GM19397 (cell line): Measurements from ENCODE around the gene SOX6.

Experiments used
- ATAC-seq: cut with Tn5 transposase; IDR thresholded peaks from one replicate; pipeline ENCODE4 v1.9.1; 2021; ENCODE audit warnings: mild to moderate bottlenecking, moderate library complexity; ENCODE audit not compliant: unreplicated experiment

The SOX6 gene

DNA sequence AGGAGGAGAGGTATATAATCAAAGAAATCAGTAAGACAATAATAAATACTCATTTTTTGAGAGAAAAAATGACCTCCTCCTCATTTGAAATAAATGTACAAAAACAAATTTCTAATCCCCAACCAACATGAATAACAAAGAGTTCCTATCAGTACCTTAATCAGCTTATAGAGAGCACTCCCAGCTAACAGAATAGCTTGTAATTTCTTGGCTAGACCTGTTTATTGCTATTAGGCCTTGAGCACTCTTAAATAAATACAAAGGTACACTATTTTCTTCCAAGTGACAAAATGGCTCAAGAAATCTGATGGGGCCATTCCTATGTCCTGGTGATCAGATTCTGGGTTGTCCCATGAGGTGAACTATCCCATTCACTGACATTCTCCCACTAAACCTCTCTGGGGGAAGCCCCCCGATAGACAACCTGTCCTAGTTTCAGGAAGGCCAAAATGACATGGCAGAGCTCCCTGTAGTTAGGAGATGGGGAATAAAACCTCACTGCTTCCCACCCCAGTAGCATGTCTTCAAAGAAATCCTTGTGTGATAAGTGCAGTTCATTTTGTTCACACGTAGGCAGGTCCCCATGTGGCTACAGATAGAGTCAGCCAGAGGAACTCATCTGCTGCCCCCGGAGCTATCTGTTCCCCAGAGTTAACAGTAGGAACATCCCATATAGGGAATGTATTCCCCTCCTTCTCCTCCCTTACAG lies 385.7 kb downstream of the SOX6 start:
- ATAC-seq, result no peak

- ATAC-seq, result no peak
Measured at GRCh38 chr11:15969701-15970329, 386.5 kb downstream of the SOX6 start.

- peak; percentile 73 for ATAC-seq
Measured at GRCh38 chr11:15969281-15969680, 387.1 kb downstream of the SOX6 start.

GRCh38 chr11:15968461-15969130 lies 387.8 kb downstream of the SOX6 start:
- ATAC-seq, result no peak

DNA sequence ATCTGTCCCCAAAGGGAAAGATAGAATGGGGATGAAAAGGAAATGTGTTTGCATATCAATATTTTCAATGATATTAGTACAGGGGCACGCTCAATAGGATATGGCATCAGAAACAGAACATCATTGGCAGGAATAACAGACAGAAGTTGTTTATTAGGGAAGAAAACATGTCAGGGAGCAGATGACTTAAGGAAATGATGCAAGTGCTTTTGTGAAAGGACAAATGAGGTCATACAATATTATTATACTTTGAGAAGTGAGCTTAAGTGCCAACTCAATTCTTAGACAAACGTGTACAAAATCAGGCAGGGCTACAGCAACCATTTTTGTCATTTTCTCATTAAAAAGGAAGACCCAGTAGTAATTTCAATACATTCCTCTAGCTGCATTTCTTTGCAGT lies 388.4 kb downstream of the SOX6 start:
- no peak for ATAC-seq

- no peak for ATAC-seq
Measured at GRCh38 chr11:15967166-15967565, 389.2 kb downstream of the SOX6 start.

DNA sequence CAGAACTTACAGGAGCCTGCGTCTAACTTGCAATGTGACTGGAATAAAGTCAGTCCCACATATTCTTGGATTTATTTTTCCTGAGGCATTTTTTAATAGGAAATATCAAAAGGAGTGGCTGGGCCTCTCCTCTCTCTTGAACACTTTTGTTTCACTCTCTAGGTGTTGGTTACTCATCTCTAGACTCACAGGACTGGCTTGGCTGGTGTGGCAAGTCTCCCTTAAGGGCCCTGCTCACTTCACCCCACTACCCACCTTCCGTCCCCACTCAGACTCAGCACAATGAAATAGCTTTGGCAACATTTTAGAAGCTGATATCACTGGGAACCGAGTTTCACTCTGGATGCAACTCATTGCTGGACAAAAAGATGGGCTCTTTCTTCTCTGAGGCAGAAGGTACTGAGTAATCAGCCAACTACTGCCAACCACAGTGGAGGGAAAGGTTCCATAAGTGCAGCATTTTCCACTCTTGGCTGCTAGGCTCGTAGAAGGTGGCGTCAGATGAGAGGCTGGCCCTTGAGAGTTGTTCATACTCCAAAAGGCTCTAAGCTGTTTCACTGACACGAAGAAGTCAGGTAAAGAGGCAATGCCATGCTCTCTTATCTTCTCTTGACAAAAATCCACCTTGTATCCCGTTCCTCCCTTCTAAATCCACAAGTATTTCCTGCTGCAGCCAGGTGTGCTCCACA lies 390.6 kb downstream of the SOX6 start:
- ATAC-seq, result no peak

DNA sequence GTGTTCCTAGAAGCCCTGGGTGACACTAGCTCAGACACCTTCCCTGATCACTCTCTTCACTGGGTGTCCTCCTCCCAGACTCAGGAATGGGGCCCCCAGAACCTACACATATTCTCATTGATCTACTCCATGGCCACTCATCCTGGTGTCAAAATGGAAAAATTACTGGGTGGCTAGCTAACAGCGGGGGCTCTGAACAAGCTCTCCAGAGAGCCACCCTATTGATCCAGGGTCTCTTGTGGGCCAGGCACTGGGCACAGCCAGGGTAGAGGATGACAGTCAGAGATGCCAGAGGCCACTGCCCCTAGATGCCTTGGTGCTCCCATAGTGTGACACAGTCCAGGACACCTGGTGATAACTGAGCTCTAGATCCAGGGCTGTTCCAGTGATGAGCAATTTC lies 393.1 kb downstream of the SOX6 start:
- no peak for ATAC-seq

DNA sequence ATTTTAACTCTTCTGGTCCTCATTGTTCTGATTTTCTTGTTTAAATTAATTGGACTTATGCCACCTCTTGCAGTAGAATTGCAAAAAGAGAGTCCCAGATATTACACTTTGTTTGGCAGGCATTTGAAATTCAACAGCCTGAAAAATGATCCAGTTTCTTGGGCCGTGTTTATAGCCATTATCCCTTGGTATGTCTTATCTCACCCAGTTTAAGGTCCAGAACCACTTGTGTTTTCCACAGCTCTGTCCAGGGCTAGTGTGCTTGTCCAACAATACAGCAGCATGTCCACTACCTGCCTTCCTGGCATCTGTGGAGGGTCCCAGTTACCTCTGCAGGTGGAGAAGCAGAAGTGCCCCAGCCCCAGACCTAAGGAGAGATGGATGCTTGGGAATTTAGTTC lies 397.4 kb downstream of the SOX6 start:
- ATAC-seq, result no peak

GRCh38 chr11:15957234-15957633 lies 399.1 kb downstream of the SOX6 start:
- no peak for ATAC-seq

DNA sequence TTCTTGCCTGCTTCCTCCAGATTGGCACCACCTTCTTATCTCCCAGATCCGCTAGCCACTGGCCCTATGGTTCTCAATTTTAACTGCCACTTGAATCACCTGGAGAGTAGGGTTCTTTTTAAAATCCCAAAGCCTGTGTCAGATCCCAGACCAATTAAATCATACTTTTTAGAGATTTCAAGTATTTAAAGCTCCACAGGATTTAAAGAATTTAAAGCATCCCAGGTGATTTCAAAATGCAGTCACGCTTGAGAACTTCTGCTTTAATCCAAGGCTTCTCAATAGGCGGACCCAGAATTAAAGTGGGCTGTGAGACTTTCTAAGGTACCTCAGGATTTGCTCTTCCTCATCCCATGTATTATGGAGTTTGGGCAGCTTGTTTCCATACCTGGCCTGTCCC lies 400.0 kb downstream of the SOX6 start:
- ATAC-seq, result no peak

GRCh38 chr11:15955595-15955994 lies 400.8 kb downstream of the SOX6 start:
- no peak for ATAC-seq

DNA sequence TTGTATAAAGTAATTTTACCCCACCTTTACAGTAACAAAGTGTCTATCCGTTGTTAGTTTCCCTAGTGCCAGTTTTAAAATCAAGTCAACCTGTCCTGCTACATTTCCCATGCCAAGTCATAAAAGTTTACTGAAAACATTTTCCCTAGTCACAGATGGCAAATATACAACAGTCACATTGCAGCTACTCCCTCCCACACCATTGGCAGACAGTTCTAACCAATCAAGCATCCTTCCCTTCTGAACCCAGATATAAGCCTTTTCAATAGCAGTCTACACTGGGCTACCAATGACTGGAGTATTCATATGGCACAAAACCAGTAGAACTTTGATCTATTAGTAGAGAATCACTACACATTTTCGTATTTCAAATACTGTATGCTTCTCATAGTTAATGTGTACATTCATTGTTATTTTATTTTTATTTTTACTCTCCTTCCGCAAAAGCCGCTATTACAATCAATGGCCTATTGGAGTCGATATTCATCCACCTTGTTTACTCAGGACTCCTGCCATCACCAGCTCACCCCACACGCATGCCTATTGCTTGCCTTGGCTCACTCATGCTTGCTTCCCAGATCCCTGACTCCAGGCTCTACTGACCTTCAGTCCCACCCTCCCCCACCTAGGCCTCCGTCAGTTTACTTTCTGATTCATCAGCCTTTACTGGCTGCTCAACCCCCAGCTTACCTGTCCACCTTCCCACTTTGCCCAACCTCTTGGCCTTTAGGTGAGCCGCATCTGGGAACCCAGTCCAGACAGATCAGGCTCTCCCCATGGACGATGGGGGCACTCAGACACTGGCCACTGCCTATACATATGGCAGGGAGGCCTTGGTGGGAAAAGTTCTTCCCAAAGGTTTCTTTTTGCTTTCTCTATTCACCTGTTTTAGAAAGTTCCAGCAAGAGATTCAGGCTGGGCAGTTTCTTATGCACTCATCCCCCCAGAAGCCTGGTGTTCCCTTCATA lies 408.4 kb downstream of the SOX6 start:
- no peak for ATAC-seq

DNA sequence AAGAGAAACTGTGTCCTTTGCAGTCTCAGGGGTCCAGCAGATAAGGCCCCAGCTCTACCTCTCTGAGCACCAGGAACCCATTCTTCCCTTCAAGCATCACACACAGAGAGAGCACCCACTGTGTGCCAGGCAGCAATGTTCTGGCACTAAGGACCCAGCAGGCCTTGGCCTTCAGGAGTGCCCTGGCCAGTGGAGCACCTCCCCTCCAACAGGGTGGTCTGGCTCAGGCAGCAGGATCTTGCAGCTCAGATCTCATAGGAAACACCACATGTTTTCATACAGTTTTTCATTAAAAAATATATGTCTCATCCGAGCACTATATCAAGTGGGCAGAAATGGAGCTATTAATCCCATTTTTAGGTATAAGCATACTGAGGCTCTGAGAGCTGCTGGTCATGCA lies 410.6 kb downstream of the SOX6 start:
- no peak for ATAC-seq

DNA sequence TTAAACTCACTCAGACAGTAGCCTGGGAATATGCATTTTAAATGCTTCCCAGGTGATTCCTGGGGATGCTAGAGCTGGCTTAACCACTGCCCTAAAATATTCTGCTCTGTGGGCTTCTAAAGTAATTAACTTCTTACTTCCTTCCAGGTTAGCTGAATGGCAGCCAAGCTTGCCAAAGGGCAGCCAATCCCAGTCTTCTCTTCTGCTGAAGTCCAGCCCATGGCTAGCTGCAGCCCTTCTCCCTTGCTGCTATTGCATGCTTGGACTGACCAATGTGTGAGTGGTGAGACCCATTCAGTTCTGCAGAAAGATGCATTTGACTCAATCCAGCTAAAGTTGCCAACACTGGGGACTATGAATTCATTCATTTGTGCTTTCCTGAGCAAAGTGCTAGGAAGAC lies 411.9 kb downstream of the SOX6 start:
- ATAC-seq, result no peak

- ATAC-seq, result no peak
Measured at GRCh38 chr11:15943418-15944197, 412.7 kb downstream of the SOX6 start.

DNA sequence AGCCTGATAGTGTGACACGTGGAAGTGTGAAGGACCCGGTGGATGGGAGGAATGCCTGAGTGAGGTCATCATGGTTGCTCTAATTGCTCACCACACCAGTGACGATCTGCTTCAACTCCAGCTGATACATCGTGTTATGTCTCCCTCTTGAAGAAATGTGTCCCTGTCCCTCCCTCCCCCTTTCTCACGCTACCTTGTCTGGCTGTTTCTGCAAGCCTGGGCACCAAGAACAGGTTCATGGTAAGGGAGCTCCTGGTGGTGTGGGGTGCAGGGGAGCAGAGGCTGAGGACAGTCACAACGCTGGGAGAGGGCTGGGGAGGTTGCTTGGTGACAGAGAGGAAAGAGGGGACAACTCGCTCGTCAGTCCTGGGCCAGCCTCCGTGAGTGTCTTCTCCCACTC lies 413.4 kb downstream of the SOX6 start:
- no peak for ATAC-seq

DNA sequence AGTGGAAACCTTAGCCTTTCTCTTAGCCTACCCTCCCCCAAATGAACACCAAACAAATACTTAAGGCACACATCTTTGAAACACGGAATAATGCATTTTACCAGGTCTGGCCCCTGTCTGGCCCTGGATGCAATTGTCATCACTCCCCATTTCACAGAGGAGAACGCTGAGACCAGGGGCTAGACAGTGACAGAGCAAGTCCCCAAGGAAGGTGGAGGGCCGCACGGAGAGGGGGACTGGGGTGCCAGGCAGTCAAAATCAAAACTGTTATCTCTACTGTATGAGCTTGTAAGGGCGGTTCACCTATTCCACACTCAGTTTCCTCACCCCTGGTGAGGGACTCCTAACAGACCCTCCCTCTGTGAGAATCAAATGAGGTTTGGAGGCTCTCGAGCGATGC lies 414.2 kb downstream of the SOX6 start:
- ATAC-seq, result no peak

DNA sequence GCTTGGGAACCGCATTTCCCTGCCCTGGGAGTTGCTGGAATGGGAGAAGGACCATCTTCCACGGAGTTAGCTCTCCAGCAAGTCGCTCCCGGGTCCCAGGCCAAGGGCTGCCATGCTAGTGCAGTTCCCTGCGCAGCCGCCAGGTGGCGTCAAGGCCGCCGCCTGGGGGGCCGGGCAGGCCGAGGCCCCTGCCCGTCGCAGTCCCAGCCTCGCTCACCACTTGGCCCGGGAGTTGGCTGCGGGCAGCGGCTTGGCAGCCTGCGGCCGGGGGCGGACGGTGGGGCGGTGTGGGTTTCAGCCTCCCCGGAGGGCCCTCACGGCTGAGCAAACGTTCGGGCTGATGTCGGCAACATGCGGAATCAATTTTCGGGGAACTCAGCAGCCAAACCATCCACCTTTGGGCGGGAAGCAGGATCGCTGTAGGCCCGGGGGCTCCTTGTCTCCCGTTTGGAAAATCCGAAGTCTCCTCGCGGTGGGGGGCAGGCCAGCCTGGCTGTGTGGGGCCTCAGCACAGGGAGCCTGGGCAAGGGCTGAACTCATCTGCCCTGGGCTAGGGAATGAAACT lies 415.1 kb downstream of the SOX6 start:
- no peak for ATAC-seq
